ENCODE results near the gene UBE2H.
"Not testable (repeated sequence)": the region's sequence is repeated elsewhere in the genome, so short reads cannot be mapped to it uniquely, and the experiment has no call there.

The UBE2H gene

DNA sequence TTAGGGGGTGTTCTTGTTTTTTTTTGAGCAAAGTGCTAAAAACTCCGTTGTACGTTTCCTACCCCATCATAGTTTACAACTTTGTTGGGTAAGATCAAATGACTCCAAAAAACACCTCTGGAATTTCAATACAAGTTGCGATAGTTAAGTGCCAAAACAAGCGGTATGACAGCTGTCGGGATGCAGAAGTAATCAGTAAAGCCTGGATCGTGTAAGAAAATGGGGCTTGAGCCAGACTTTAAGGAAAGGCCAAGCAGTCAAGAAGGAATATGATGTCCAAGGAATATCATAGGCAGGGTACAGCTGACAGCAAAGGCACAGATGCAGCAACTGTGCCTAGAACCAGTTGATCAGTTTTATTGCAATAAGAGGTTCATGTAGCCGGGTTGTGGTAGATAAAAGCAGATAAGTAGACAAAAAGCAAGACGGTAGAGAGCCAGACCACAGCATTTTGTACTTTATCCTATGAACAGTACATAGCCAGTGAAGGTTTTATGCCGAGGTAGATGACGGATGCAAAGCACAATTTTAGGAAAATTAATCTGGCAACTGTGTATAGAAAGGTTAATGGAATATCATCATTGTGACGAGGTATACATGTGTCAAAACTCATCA, 45.5 kb downstream of the UBE2H start:
- DNase-seq = no peak

DNA sequence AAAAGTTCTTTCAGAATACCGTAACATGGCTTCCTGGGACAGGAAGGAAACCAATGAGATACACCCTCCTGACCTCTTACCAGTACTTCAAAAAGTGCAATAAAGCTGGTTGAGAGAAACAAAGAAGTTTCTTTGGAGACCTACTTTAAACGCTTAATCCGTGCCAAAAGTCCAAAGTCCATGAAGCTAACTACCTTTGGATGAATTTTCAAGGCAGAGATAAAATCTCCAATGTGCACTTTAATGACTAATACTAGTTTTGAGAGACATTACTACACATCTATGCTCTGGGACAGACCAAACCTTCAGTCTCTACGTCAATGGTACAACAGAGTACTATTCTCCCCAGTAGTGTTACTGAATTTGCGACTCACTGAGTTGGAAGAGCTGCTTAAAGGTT, 46.1 kb downstream of the UBE2H start:
- no peak for DNase-seq

DNA sequence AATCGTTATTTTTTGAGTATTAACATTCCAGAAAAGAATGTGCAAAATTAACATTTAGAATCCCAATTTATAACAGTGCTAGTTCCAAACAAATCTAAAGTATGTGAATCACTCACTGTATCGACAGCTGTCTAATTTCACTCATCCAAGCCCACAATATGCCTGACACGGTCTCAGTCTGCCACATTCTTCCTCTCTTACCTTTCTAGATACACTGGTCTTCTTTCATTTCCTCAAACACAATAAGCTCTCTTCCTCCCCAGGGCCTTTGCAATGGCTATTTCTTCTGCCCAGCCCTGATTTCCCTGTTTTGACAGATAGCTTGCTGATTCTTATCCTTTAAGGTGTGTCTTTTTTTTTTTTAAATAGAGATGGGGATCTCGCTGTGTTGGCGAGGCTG, 48.8 kb downstream of the UBE2H start:
- DNase-seq = no peak

DNA sequence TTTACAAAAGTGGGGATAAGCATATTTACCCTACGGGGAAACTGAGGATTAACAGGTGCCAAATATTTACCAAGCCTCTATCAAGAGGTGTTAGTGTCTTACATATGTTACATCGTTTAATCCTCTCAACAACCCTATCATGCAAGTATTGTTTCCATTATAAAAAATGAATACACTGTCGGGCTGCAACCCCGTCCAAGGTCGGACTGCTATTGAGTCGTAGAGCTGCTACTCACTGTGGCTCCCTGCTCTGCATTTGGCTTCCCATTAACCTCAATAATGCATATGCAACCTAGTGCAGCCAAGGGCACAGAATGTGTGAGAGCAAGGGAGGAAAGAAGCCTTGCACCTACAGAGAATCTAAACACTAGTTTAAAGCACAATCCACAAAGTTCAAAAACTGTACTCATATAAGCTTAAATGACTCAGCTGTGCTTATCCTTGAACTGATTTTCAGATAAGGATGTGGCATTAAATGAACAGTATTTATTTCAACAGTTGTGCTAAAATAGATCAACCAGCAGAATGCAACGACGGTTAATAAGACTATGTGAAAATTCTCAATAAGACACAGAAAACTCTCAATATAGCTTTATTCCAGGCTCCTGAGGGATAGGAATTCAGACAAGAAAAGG, 49.9 kb downstream of the UBE2H start:
- DNase-seq = no peak

DNA sequence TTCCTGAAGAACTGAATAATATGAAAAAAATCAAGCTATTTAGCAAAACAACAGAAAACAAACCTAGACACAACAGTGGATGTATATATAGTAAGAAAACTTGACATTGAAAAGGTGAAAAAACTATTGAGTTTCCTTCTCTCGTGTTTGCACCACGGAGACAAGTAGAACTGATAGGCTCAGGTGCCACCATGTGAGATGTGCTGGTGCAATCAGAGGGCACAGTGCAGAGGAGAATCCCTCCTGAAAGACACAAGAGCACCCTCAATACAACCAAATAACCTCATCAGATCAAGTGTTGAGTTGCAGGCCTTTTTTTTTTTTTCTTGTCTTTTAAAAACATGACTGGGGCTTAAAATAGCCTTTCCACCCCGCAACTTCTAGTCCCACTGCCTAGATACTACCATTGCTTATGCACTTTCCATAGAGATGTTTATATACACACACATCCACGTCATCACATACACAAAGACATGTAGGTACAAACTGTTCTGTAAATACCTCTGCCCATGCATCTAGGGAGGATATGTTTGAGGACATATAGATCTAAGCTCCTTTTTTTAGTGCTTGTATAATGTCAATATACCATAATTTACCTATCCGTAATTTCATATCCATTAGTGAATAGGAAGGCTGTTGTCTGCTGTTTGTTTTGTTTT, 54.1 kb downstream of the UBE2H start:
- DNase-seq = no peak

DNA sequence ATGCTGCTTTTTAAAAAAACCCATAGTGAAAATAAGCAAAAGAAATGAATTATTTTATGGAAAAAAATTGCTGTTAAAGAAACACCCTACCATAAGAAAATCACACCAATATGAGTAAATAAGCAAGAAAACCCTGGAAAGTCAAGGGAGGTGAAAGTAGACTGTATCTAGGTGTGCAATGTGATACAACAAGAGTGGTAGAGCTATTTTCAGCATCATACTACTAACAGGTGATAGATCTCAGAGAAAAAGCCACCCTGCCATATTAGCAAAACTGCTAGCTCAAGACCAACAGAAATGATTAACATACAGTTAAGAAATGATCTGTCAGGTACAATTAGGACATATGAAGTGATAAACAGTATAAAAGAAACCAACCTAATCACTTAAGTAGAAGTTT, 54.8 kb downstream of the UBE2H start:
- DNase-seq = no peak

DNA sequence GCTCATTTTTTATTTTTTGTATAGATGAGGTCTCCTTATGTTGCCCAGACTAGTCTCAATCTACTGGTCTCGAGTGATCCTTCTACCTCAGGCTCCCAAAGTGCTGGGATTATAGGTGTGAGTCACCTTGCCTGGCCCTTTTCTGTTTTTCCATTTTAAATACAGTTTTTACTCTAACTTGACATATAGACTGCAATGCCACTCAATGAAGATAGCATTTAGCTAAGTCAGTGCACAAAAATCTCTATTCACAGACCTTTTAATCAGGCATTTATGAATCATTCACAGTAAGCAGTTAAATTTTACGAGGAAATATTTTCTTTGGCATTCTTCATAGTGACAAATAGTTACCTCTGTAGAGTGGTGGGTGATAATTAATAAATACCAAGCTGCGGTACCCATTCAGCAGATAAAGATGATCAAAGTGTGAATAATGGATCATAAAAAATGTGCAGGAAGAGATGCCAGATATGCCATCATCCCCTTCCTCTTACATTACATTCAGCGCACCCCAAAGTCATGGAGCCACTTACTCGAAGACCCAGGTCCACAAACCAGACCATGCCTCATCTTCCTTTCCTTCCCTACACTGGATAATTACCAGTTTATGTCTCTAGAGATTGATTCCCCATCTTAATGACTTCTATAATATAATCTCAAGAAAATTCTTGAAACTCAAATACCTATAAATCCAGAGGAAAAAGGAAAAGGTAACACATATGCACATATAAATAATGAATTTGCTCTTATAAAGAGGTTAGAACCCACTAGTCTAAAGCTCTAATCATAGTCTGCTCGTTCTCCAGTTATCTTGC, 56.0 kb downstream of the UBE2H start:
- DNase-seq = no peak

DNA sequence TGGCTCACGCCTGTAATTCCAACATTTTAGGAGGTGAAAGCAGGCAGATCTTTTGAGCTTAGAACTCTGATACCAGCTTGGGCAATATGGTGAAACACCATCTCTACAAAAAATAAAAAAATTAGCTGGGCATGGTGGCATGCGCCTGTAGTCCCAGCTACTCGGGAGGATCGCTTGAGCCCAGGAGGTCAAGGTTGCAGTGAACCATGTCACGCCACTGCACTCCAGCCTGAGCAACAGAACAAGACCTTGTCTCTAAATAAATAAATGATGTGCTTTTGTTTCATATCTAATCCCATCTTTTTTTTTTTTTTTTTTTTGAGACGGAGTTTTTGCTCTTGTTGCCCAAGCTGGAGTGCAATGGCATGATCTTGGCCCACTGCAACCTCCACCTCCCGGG, 58.6 kb downstream of the UBE2H start:
- not testable (repeated sequence) for DNase-seq

DNA sequence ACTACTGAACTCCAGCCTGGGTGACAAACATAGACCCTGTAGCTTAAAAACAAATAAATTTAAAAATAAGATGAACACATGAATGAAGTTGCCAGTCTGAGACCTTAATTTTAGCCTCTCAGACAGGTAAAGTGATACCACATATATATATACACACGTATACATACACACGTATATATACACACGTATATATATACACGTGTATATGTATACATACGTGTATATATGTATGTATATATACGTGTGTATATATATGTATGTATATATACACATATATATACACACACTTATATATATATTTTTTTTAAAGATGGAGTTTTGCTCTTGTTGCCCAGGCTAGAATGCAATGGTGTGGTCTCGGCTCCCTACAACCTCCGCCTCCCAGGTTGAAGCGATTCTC, 62.7 kb downstream of the UBE2H start:
- DNase-seq = no peak

DNA sequence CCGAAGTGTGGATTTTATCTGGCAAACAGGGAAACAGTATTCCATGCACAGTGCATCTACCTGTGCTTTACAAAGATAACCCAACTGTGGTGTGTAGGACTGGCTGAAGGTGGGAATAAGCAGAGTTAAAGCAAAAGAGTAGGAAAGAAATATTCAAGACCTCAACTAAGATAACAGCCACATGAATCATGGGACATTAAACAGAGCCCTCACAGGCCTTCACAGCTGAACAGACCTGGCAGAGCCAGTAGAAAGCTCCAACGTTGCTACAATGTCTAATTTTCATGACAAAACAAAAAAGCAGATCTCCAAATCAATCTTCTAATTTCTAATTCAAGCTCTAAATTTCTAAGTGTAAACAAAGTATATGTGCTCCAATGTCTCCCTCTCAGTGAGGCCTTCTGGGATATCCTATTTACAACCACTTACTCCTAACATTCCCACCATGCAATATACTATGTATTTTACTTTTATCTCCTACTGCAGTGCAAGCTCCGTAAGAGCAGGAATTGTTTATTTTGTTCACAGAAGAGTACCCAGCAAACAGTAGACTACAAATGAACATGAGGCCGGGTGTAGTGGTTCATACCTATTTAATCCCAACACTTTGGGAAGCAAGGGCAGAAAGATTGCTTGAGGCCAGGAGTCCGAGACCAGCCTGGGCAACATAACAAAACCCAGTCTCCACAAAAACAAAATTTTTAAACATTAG, 63.5 kb downstream of the UBE2H start:
- DNase-seq = no peak

DNA sequence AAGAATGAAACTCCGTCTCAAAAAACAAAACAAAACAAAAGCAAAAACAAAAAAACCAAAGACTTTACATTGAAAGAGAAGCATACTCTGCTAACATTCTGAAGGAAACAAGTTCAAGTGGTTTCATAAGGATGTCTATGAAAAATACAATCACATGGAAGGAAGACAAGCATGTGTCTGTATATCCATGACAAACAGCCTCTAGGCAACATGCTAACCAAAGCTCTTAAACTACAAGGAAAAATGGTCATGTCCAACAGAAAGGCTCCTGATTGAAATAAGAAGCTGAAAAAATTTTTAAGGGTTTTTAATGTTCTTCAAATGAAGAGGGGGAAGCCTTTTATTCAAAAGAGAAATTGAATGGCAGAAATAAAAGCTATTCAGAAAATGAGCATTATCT, 64.9 kb downstream of the UBE2H start:
- no peak for DNase-seq

DNA sequence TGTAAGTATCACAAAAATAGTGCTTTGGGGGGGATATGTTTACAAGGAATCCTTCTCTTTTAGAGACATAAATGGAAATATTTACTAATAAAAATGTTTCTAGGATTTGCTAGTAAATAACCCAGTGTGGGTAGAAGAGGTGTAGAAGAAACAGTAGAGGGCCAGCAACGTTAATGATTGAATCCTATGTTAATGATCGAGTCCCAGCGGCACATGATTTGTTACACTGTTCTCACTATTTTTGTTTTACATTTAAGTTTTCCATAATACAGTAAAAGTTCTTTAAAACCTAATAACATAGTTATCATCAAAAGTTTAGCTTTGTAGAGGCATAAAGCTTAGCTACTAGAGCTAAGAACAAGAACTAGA, 66.0 kb downstream of the UBE2H start:
- no peak for DNase-seq

DNA sequence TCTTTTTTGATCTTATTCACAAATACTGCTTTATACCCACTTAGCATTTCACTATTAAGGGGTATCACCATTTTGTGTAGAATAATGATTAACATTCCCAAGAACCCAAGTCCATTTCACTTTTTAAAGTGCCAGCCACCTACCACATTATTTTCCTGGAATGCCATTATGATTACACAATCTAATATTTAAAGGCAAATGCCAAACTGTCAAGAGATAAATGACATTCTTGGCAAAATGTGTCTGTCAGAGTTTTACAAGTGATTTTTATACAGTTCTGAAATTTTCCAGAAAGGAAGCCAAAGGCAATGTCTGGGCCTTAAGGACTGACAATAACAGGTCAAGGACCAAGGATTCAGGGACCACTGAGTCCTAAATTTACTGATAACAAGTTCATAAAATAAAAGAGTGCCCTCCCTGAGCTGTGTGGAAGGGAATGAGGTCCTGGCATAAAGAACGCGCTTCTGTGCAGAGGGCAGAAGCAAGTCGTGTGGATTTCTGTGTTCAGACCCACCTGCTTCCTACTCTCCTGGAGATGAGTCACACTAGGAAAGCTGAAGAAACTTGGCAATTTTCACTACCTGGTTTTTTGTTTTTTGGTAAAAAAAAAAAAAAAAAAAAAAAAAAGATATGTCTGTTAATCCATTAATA, 66.5 kb downstream of the UBE2H start:
- DNase-seq = no peak

DNA sequence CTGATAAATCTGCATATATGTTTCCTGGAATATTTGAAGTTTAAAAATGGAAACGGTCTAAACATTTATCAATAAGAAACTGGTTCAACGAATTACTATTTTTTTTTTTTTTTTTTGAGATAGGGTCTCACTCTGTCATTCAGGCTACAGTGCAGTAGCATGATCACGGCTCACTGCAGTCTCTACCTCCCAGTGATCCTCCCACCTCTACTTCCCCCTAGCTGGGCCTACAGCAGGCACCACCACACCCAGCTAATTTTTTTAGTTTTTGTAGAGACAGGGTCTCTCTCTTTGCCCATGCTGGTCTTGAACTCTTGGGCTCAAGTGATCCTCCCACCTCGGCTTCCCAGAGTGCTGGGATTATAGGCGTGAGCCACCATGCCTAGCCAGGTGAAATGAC, 68.3 kb downstream of the UBE2H start:
- DNase-seq = no peak

DNA sequence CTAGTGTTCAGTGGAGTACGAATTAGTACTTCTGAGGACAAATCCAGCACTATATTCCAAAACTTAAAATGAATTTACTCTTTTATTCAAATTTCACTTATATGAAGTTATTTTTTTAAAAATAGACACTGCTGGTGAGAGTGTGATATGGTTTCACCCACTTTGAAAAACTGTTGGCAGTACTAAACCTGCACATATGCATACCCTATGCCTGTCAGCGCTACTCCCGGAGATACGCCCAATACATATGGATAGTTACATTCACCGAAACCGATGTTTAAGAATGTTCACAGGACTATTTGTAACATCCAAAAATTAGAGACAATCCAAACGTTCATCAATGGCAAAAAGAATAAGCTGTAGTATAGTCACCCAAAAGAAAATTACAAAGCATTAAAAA, 69.6 kb downstream of the UBE2H start:
- DNase-seq = no peak

DNA sequence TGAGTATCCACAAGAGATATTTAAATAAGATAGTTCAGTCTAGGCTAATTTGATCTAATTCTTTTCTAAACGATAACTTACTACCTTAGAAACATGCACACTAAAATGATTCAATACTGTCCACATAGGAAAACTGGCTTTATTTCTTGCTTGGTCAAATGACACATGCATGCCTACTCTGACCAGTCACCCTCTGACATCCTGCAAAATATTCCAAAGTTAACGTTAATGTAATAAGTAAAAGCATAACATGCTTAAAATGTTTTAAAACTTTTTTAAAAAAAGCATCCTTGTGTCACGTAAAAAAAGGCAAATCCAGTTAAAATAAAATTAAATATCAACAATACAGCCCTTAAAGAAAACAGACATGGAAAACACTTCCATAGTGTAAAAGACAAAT, 70.2 kb downstream of the UBE2H start:
- DNase-seq = no peak

DNA sequence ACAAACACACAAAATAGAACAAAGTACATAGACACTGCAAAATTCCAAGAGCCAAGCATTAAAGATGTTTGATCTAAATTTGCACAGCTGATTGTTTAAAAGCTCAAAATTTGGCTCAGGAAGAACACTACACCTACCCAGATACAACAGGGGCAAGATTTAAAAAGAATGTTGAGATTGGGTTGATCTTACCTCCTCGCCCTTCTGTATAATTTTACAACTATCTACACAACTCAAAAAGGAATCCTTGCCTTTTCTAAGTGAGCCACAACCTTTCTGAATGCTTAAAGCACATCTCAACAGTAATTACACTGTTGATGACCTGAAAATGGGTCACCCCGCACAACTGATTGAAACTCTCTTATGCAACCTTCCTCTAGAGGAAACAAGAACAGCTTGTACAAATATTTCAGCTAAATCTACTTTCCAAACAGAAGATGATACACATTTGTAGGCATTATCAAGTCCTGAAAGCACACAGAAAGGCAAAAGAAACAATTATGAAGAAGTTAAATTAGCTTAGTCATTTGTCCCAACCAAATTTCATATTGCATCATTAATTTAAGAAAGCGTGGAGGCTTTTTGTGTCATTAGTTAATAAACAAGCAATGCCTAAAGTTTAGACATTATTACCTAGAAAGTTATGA, 75.5 kb downstream of the UBE2H start:
- DNase-seq = no peak

DNA sequence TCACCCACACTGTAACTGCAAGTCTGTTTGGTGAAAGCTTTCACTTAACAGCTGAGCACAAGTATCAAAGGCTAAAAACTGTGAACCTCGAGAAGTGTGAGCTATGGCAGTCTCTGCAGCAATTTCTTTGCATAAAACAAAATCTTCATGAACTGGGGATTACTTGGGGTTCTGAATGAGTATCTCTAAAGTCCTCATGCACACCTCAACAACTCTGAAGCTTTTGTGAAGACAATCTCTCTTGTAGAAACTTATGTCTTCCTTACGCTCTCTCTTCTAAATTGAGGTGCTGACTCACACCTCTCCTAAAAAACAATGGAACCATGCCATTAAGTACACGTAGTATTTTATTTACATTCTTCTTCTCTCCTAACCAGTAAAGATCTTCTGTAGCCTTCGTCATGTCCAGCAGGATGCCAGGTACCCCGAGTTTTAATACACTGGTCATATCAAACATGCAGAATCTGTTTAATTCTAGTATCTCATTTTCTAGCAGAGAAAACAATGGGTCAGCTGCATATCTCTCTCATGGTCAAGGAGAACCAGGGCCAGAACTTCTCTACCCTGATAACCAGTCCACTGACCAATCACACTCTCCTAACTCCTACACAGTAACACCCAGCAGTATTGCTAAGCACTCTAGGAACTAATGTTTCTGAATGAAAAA, 76.9 kb downstream of the UBE2H start:
- DNase-seq = no peak

DNA sequence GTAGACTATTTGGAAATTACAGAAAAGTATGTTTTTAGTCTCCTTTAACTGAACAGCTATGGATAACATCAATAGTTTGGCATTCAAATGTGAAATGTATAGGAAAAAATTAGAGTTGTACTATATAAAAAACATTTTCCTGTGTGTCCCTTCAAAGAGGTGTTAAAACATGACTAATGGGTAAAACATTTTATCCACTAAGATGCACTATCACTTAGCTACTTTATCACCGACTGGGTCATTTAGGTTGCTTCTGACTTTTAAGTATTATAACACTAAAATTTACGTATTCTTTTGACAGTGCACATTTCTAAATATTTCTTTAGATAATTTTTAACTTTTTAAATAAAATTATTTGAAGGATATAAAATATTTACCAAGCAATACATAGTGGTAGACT, 77.6 kb downstream of the UBE2H start:
- DNase-seq = no peak

DNA sequence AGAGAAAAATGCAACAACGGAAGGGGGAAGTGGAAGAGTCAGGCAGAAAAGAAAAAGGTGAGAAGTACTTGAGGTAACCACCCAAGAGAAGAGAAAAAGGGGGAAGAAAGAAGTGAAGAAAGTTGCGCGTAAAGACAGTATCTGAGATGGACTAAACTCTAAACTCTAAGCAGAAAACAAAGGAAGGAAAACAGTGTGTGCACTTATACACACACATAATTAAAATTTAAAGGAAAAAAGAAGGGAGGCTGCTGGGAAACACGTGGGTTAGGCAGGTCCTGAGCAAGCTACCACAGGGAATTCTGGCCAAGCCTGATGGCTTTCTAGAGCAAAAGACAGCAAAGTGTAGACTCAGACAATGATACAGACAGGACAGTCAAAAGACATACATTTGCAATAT, 78.0 kb downstream of the UBE2H start:
- no peak for DNase-seq

DNA sequence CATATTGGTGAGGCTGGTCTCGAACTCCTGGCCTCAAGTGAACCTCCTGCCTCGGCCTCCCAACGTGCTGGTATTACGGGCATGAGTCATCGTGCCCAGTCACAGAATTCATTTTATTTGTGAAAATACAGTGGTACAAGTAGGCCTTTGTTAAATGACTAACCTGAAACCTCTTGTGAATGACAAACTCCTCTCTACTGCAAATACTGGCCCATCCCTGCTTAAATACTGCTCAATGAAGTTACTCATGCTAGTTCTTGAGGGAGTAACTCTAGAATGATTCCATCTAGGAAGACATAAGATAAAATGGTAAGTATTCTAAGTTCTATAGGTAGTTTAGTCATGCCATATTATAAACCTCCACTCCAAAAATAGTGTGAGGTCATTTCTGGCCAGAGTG, 80.7 kb downstream of the UBE2H start:
- DNase-seq = no peak

DNA sequence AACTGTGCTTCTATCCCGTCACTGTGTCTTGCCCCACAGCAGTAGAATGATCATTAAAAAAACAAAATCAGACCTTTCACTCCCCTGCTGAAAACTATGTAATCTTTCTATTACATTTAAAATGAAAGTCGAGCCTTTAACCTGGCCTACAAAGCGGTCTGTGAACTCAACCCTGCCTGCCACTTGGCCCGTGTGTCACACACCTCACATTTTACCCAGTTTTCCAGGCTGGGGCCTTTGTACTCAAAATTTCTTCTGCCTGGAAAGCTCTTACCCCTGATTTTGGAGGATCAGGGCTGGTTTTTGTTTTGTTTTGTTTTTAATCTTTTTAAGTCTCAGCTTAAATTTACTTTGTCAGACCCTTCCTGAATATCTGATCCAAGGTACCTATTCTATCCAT, 82.1 kb downstream of the UBE2H start:
- DNase-seq = no peak
